Activated naive CD4-positive, alpha-beta T cell treated with anti-CD3 and anti-CD28 coated beads, Interleukin-2, amount 50 U/mL, for 16 hours (primary cell): Measurements from ENCODE around the gene SRA1.

Source experiments
- DNase-seq: peaks from one replicate; pipeline ENCODE4 v3.0.0-alpha.2; 2020

SRA1 gene

DNA sequence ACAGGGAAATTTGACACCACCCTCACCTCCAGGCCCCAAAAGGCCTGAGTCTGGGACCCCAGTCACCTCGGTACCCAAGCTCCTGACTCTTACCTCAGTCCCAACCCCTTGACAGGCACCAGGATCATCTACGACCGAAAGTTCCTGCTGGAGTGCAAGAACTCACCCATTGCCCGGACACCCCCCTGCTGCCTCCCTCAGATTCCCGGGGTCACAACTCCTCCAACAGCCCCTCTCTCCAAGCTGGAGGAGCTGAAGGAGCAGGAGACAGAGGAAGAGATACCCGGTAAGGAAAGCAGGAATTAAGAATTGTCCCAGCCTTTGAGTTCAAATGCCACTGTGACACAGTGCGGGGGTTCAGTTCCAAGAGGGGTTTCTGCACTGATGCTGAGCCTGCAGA is 8.5 kb downstream of the SRA1 start:
- no peak for DNase-seq

DNA sequence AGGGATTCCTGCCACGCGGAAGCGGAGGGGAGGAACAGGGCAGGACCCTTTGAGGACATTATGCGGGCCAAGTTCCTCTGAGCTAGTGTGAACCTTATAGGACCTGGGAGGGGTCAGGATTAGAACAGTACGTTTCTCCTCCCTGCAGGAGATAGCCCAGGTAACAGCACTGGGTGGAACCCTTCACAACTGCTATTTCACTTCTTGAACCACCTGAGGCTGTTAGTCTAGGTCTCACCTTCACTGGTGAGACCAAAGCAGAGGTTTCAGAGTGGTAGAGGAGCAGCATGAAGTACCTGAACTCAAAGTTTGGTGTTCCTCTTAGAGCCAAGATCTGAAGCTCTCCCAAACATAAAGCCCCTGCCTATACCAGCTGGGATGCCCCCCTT is 9.0 kb downstream of the SRA1 start:
- no peak for DNase-seq

- peak; percentile 89 for DNase-seq
Observed at GRCh38 chr5:140547508-140548299, 9.6 kb downstream of the SRA1 start, which contains the start of gene EIF4EBP3. Gene EIF4EBP3 (plus strand): TSS chr5:140547662. CDS start chr5:140547738, 76 bp downstream.

DNA sequence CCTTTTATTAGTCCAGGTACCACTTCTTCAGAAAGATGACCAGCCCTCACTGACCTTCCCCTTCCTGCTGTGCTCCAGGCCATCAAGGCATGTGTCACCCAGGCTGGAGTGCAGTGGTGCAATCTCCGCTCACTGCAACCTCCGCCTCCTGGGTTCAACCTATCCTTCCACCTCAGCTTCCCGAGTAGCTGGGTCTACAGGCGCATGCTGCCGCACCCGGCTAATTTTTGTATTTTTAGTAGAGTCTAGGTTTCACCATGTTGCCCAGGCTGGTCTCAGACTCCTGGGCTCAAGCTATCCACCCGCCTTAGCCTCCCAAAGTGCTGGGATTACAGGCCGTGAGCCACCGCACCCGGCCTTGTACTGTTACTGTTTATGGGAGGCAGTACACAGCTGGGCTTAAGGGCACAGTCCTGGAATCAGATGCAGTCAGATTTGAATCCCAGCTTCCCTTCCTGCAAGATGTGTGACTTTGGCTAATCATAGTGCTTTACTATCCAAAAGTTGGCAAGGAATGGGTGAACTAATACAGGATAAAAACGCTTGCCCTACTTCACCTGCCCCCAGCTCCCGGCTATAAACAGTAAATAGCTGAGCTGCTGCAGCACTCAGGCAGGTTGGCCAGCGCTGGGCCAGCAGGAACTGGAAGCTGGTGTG is 10.3 kb downstream of the SRA1 start:
- DNase-seq: no peak

DNA sequence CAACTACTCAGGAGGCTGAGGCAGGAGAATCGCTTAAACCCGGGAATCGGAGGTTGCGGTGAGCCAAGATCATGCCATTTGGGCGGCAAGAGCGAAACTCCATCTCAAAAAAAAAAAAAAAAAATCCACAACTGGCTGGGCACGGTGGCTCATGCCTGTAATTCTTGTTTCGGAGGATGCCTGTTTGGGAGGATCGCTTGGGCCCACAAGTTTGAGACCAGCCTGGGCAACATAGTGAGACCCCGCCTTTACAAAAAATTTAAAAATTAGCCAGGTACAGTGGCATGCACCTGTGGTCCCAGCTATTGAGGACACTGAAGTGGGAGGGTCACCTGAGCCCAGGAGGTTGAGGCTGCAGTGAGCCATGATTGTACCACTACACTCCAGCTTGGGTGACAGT is 11.7 kb downstream of the SRA1 start:
- no peak for DNase-seq

DNA sequence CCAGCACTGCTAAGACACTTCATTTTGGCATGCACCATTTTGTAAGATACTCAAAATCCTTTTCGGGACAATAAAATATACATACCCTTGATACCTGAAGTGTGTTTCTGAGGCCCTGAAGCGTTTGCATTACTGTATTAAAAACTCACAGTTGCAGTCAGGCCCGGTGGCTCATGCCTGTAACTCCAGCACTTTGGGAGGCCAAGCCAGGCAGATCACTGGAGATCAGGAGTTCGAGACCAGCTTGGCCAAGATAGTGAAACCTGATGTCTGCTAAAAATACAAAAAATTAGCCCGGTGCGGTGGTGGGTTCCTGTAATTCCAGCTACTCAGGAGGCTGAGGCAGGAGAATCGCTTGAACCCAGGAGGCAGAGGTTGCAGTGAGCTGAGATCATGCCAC is 12.3 kb downstream of the SRA1 start:
- no peak for DNase-seq

- no peak for DNase-seq
Observed at GRCh38 chr5:140542972-140543371, 14.3 kb downstream of the SRA1 start.

GRCh38 chr5:140540227-140540626 is 17.0 kb downstream of the SRA1 start:
- DNase-seq: no peak

GRCh38 chr5:140524003-140524402 is 33.3 kb downstream of the SRA1 start:
- DNase-seq: no peak

GRCh38 chr5:140513124-140513523 is 44.1 kb downstream of the SRA1 start:
- no peak for DNase-seq

- no peak for DNase-seq
Observed at GRCh38 chr5:140509898-140510297, 47.4 kb downstream of the SRA1 start.

GRCh38 chr5:140502834-140503233 is 54.4 kb downstream of the SRA1 start:
- DNase-seq: no peak
